ENCODE measurements around the gene HBS1L. TPM values are rescaled to one million over a fixed set of nuclear protein-coding genes. Genes with fewer than 3 reads are reported as not detected.

HBS1L gene
- total RNA-seq: 87.1 TPM
- long read RNA-seq, full-length matches to known transcripts: 141 of 161 reads
- long read RNA-seq, partial matches to known transcripts: 4 of 161 reads
- long read RNA-seq, other reads (novel, unspliced or antisense): 16 of 161 reads

DNA sequence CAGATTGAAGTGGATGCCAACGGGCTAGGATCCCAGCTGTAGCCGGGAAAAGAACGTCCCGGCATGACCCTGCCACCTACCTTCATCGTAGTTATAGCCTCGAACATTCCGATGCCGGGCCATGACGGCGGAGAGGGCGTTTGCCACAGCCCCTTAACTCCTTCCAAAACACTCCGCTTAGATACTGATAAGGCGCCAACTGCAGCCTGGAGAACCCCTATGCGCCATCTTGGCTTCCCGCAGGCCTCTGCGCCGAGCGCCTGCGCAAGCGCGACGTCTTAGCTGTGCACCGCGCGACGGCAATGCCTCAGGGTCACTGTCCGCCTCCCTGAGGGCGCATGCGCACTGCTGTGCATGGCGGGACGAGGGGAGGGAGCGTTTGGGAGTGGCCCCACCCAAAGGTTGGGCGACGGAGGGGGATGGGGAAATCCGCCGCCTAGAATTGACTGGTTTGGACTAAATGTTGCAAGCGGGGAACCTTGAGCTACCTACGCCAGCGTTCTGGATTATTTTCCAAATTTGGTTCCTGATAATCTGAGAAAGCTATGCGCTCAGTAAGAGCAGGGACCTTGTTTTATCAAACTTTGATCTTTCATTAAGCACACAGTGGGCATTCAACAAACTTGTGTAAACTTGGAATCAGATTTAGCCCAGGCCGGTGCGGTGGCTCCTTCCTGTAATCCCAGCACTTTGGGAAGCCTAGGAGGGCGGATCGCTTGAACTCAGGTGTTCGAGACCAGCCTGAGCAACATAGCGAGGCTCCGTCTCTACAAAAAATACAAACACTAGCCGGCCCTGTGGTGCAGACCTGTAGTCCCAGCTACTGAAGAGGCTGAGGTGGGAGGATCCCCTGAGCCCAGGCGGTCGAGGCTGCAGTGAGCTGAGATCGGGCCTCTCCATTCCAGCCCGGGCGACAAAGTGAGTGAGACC, at the start of gene HBS1L:
Gene HBS1L, minus strand, starts transcription at position 254 of the 930 bp plus-strand sequence. Its CDS starts 131 bp downstream, at position 123.
- no peaks in the 10 kb centered on the region for H3K27me3 ChIP-seq (ENCODE audit: low read depth)
- intact Hi-C loops (cut with micrococcal nuclease): no loop called here
- H3K4me1 ChIP-seq: peaks cover 26% of the 10 kb centered on the region
- H3K27ac ChIP-seq (replicated peaks): peak within 1 kb of the TSS; percentile 88
- TF ChIP-seq, protein P1, sequence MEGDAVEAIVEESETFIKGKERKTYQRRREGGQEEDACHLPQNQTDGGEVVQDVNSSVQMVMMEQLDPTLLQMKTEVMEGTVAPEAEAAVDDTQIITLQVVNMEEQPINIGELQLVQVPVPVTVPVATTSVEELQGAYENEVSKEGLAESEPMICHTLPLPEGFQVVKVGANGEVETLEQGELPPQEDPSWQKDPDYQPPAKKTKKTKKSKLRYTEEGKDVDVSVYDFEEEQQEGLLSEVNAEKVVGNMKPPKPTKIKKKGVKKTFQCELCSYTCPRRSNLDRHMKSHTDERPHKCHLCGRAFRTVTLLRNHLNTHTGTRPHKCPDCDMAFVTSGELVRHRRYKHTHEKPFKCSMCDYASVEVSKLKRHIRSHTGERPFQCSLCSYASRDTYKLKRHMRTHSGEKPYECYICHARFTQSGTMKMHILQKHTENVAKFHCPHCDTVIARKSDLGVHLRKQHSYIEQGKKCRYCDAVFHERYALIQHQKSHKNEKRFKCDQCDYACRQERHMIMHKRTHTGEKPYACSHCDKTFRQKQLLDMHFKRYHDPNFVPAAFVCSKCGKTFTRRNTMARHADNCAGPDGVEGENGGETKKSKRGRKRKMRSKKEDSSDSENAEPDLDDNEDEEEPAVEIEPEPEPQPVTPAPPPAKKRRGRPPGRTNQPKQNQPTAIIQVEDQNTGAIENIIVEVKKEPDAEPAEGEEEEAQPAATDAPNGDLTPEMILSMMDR (IDR thresholded peaks at IDR 0.05; ENCODE audit: borderline replicate concordance): no peak
- H3K4me3 ChIP-seq: peak within 1 kb of the TSS; percentile 83
- DNase-seq: peak; percentile 96
- peaks cover 3% of the 10 kb centered on the region for H3K36me3 ChIP-seq
- no peaks in the 10 kb centered on the region for H3K9me3 ChIP-seq (replicated peaks)

DNA sequence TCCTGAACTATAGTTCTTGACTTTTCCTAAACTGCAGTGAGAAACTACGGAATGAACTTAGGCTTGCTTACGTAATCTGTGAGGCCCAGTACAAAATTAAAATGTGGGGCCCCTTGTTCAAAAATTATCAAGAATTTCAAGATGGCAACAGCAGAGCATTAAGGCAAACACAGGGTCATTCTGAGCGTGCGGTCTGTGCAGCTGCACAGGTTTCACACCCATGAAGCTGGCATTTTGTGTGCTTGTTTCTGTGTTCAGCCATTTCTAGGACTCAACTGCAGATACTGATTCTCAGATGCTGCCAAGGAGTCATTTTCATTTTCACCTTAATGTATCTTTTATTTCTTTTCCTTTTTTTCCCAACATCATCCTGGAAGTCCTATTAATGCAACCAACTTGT, 49.6 kb upstream of the HBS1L start:
- no peak overlapping the region for H3K27ac ChIP-seq (replicated peaks)
- no peak for DNase-seq
- H3K4me1 ChIP-seq: no peaks in the 10 kb centered on the region
- TF ChIP-seq, protein P1 (IDR thresholded peaks at IDR 0.05; ENCODE audit: borderline replicate concordance): no peak
- no peaks in the 10 kb centered on the region for H3K36me3 ChIP-seq
- no peak overlapping the region for H3K4me3 ChIP-seq
- intact Hi-C loops (cut with micrococcal nuclease): no loop called here
- peaks cover 11% of the 10 kb centered on the region for H3K27me3 ChIP-seq (ENCODE audit: low read depth)
- H3K9me3 ChIP-seq (replicated peaks): no peaks in the 10 kb centered on the region

DNA sequence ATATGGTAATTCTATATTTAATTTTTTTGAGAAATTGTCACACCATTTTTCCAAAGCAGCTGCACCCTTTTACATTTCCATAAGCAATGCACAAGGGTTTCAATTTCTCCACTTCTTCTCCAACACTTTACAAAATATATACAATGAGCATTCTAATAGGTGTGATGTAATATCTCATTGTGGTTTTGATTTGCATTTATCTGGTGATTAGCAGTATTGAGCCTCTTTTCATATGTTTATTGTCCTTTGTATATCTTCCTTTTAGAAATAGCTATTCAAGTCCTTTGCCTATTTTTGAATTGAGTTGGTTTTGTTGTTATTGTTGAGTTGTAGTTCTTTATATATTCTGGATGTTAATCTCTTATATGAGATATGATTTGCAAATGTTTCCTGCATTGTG, 47.6 kb upstream of the HBS1L start:
- TF ChIP-seq, protein P1 (IDR thresholded peaks at IDR 0.05; ENCODE audit: borderline replicate concordance): no peak
- no peaks in the 10 kb centered on the region for H3K36me3 ChIP-seq
- peaks cover 17% of the 10 kb centered on the region for H3K27me3 ChIP-seq (ENCODE audit: low read depth)
- H3K4me3 ChIP-seq: no peak overlapping the region
- no peak overlapping the region for H3K27ac ChIP-seq (replicated peaks)
- DNase-seq: no peak
- intact Hi-C loops (cut with micrococcal nuclease): no loop called here
- no peaks in the 10 kb centered on the region for H3K4me1 ChIP-seq
- H3K9me3 ChIP-seq (replicated peaks): no peaks in the 10 kb centered on the region

DNA sequence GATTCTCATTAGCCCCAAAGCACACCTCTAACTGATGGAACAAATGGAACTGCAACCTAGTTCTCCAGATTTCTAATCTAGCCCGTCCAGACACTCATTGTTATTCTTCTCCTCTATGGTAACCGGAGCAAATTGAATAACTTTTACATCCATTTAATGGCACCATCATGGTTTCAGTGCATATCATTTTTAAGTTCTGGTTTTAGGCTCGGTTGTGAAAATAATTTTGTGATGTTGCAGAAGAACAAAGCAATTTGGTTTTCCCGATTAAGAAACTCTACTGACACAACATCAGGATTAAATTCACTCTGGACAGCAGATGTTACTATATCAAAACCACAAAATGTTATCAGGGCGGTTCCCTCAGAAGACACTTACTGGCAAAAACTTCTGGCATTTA, 42.5 kb upstream of the HBS1L start:
- no peaks in the 10 kb centered on the region for H3K4me1 ChIP-seq
- intact Hi-C loops (cut with micrococcal nuclease): no loop called here
- peaks cover 25% of the 10 kb centered on the region for H3K27me3 ChIP-seq (ENCODE audit: low read depth)
- H3K27ac ChIP-seq (replicated peaks): no peak overlapping the region
- H3K36me3 ChIP-seq: no peaks in the 10 kb centered on the region
- H3K9me3 ChIP-seq (replicated peaks): no peaks in the 10 kb centered on the region
- DNase-seq: no peak
- TF ChIP-seq, protein P1 (IDR thresholded peaks at IDR 0.05; ENCODE audit: borderline replicate concordance): no peak
- H3K4me3 ChIP-seq: no peak overlapping the region

DNA sequence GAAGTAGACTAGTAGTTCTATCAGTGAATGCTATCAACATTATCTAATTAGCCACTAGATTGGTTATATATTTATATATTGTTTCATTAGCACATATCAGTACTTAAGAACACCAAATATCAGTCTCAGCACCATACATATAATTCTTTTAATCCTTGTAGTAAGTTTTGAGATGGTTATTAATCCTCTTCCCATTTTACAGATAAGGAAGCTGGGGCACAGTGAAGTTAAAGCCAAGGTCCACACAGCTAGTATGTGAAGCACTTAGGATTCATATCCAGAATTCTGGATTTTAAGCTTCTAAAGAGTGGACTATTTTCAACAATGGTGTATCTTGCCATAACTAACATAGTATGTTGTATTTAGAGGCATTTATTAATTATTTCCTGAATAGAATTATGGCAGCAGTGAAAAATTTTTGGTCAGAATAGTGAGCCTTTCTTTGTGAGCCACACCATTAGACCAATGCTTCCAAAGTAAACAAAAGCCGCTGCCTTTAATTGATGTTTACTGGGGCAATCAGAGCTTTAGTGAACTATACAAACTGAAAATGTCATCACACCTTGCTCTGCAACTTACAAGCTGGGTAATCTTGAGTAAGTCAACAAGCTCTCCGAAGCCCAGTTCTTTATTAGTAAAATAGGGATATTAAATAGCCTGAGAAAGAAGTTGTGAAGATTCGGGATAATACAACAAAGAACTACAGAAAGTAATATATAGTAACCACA, 41.9 kb upstream of the HBS1L start:
- intact Hi-C loops (cut with micrococcal nuclease): no loop called here
- Histone ChIP-seq H3K4me3 (no peak overlapping the region), H3K27ac (replicated peaks) (no peak overlapping the region), H3K27me3 (ENCODE audit: low read depth) (peaks cover 23% of the 10 kb centered on the region), H3K36me3 (no peaks in the 10 kb centered on the region), H3K9me3 (replicated peaks) (no peaks in the 10 kb centered on the region), H3K4me1 (no peaks in the 10 kb centered on the region)
- TF ChIP-seq, protein P1 (IDR thresholded peaks at IDR 0.05; ENCODE audit: borderline replicate concordance): no peak
- DNase-seq: no peak

Data from left ventricle myocardium inferior (tissue), 1 donor.